Heart left ventricle (tissue), 16 donors: Measurements from ENCODE around the gene ACOT13. TPM values are rescaled to one million over a fixed set of nuclear protein-coding genes. Genes with fewer than 3 reads are reported as not detected.
A peak's percentile ranks its signal among the peaks of the same experiment; 100 is the strongest.
"Not testable (repeated sequence)": the region's sequence is repeated elsewhere in the genome, so short reads cannot be mapped to it uniquely, and the experiment has no call there.

Experiments
- ATAC-seq, 4 donors: fragments of 200-7000 bp; cut with Tn5 transposase; one replicate each; pipeline ENCODE4 v1.9.1; 2020 to 2022; ENCODE audit warnings: moderate library complexity in 4 of 4, mild to moderate bottlenecking in 3 of 4, moderate number of reproducible peaks in 1 of 4
- DNase-seq, 5 donors: peaks; one replicate each; pipeline ENCODE4 v3.0.0-alpha.2; 2020
- H3K27ac ChIP-seq, 12 donors: fragments of 200-600 bp; sonication (generic) in 4 of 12; one replicate each; pipeline versions ENCODE4 v1.5.0 to v1.8.0; 2016 to 2022; ENCODE audit warnings: mild to moderate bottlenecking in 2 of 12
- H3K27me3 ChIP-seq, 9 donors: fragments of 200-600 bp; sonication (generic) in 2 of 9; one replicate each; pipeline versions ENCODE4 v1.5.1 to v1.8.0; 2016 to 2022; ENCODE audit warnings: mild to moderate bottlenecking in 3 of 9
- H3K36me3 ChIP-seq, 9 donors: fragments of 200-600 bp; sonication (generic) in 2 of 9; one replicate each; pipeline versions ENCODE4 v1.5.0 to v1.8.0; 2018 to 2022; ENCODE audit warnings: mild to moderate bottlenecking in 2 of 9
- H3K4me1 ChIP-seq, 12 donors: fragments of 200-600 bp; sonication (generic) in 4 of 12; one replicate each; pipeline versions ENCODE4 v1.5.0 to v1.8.0; 2016 to 2022; ENCODE audit warnings: mild to moderate bottlenecking in 3 of 12
- H3K4me3 ChIP-seq, 12 donors: fragments of 200-600 bp; sonication (generic) in 4 of 12; one replicate each; pipeline versions ENCODE4 v1.5.0 to v1.8.0; 2017 to 2022; ENCODE audit warnings: mild to moderate bottlenecking in 9 of 12, moderate library complexity in 4 of 12
- H3K9me3 ChIP-seq, 12 donors: fragments of 200-600 bp; sonication (generic) in 4 of 12; one replicate each; pipeline versions ENCODE4 v1.5.0 to v1.8.0; 2016 to 2022; ENCODE audit warnings: mild to moderate bottlenecking in 1 of 12
- POLR2A ChIP-seq, 2 donors: fragments of 450-650 bp; IDR thresholded peaks; one replicate each; pipeline ENCODE4 v1.6.1; 2017; ENCODE audit warnings: antibody characterized with exemption in 2 of 2, mild to moderate bottlenecking in 2 of 2, moderate library complexity in 2 of 2
- WGBS, 4 donors: extraction: QIAGEN DNeasy Blood & Tissue Kit in 2 of 4; methylation state at CpG; one replicate each; pipeline versions ENCODE4 v1.1.5 to v1.1.7; 2013 to 2018; 5-methylcytosine and 5-hydroxymethylcytosine counted together
- intact Hi-C, 10 donors: fragments of 100-400 bp; cut with DNase I; formaldehyde crosslinking; loops; one replicate each; pipeline versions ENCODE4 v1.11.1 to v1.14.2; 2022
- polyA plus RNA-seq, 2 donors: library from polyadenylated mRNA; stranded (reverse); fragments of 200-250 nt; gene quantifications; one replicate each; pipeline ENCODE4 v1.2.3, GENCODE V29; 2013
- total RNA-seq, 9 donors: library from RNA; depleted of rRNA in 2 of 9; stranded (reverse); fragments of >200 nt in 2 of 9; fragmentation: NEBNext Ultra II Directional in 3 of 9; extraction: Animal tissue kit (Norgen Biotek cat#: 25700) in 3 of 9; gene quantifications; one replicate each; pipeline versions ENCODE4 v1.1.0 to v1.2.4, GENCODE V29; 2016 to 2023
- TF ChIP-seq, protein P1 (sequence below), 12 donors: fragments of 200-600 bp; sonication (generic) in 4 of 12; IDR thresholded peaks; one replicate each; pipeline versions ENCODE4 v1.5.0 to v1.8.0; 2018 to 2022; ENCODE audit warnings: antibody characterized with exemption in 12 of 12, mild to moderate bottlenecking in 5 of 12
- donor health status: ischemic (EF 13 %, LVEDD 7.1; RV severe dilation, severe dysfunction).
- donor health status: healthy with polysubstance abuse.
- donor health status: DM: no; HTN: yes; CAD: no.
- donor health status: DM: no; HTN: no; CAD: no.
- donor health status: ischemic (EF 25% LVEDD 6.9; RV normal size, moderate dysfunction).
- donor health status: ischemic (EF 25% LVEDD 5.7; RV mildly dilated, moderate dysfunction).
- donor health status: healthy.
- donor health status: DM: yes; HTN: yes; CAD: no.
- donor health status: ischemic (EF 35%, LVEDD 5.7; RV mildly dilated, moderate dysfunction).
- donor health status: nonischemic (EF 11% LVEDD 7.7; RV severe dilation, severe dysfunction).
- donor health status: DM: yes; HTN: yes; CAD: no.
- donor health status: PGD.
- donor health status: ischemic (EF 29% LVEDD 5.4; RV normal size, mild dysfunction).
- donor health status: nonischemic (EF 23%, LVEDD 6.1; RV moderate dilation, normal function).

ACOT13 gene
- total and polyA plus RNA-seq, 11 donors, result 21.6 to 160 (median 55.3) TPM

GRCh38 chr6:24659561-24659960 is 7.3 kb upstream of the ACOT13 start:
- Histone ChIP-seq H3K27ac (peak overlapping the region in 1 of 12 donors; percentile 50), H3K36me3 (peaks cover 0 to 69% (median 46%) of the 10 kb centered on the region in 9 donors), H3K9me3 (no peaks in the 10 kb centered on the region), H3K27me3 (no peaks in the 10 kb centered on the region), H3K4me1 (peaks cover 0 to 25% (median under 1%) of the 10 kb centered on the region in 12 donors), H3K4me3 (no peak overlapping the region)
- TF ChIP-seq, protein P1, sequence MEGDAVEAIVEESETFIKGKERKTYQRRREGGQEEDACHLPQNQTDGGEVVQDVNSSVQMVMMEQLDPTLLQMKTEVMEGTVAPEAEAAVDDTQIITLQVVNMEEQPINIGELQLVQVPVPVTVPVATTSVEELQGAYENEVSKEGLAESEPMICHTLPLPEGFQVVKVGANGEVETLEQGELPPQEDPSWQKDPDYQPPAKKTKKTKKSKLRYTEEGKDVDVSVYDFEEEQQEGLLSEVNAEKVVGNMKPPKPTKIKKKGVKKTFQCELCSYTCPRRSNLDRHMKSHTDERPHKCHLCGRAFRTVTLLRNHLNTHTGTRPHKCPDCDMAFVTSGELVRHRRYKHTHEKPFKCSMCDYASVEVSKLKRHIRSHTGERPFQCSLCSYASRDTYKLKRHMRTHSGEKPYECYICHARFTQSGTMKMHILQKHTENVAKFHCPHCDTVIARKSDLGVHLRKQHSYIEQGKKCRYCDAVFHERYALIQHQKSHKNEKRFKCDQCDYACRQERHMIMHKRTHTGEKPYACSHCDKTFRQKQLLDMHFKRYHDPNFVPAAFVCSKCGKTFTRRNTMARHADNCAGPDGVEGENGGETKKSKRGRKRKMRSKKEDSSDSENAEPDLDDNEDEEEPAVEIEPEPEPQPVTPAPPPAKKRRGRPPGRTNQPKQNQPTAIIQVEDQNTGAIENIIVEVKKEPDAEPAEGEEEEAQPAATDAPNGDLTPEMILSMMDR (IDR thresholded peaks at IDR 0.05), result no peak
- no peak for TF ChIP-seq POLR2A (IDR thresholded peaks at IDR 0.05)
- WGBS, 4 donors, result 70 to 88% (median 79%) methylated on average over 1 of the region's 1 CpG
- DNase-seq, result no peak
- ATAC-seq, result no peak
- intact Hi-C loops, result loop anchor here in 1 of 10 donors (10.0 kb wide), 1 partner anchor 75 kb away; no protein-coding TSS in a partner anchor

- H3K4me3 ChIP-seq, result no peak overlapping the region
- no peaks in the 10 kb centered on the region for H3K9me3 ChIP-seq
- H3K4me1 ChIP-seq, result peaks cover 0 to 29% (median 6%) of the 10 kb centered on the region in 12 donors
- TF ChIP-seq, protein P1 (IDR thresholded peaks at IDR 0.05), result no peak
- no peak for TF ChIP-seq POLR2A (IDR thresholded peaks at IDR 0.05)
- peaks cover 0 to 64% (median 40%) of the 10 kb centered on the region in 9 donors for H3K36me3 ChIP-seq
- intact Hi-C loops, result no loop called here
- WGBS, 4 donors, result 94 to 98% (median 97%) methylated on average over 2 of the region's 2 CpGs
- DNase-seq, result no peak
- H3K27me3 ChIP-seq, result no peaks in the 10 kb centered on the region
- no peak for ATAC-seq
- peak overlapping the region in 1 of 12 donors; percentile 50 for H3K27ac ChIP-seq
Measured at GRCh38 chr6:24660105-24660504, 6.8 kb upstream of the ACOT13 start.

GRCh38 chr6:24661759-24662158 is 5.1 kb upstream of the ACOT13 start:
- H3K9me3 ChIP-seq, intact Hi-C loops, H3K27ac ChIP-seq, H3K27me3 ChIP-seq, DNase-seq, H3K4me3 ChIP-seq, ATAC-seq: not testable (repeated sequence)
- WGBS, 4 donors, result 81 to 91% (median 88%) methylated on average over 5 of the region's 5 CpGs
- Histone ChIP-seq H3K36me3 (peaks cover 0 to 53% (median 34%) of the 10 kb centered on the region in 9 donors), H3K4me1 (peaks cover 0 to 36% (median 15%) of the 10 kb centered on the region in 12 donors)

GRCh38 chr6:24662236-24662635 is 4.6 kb upstream of the ACOT13 start:
- no peaks in the 10 kb centered on the region for H3K9me3 ChIP-seq
- no peak overlapping the region for H3K27ac ChIP-seq
- intact Hi-C loops, result no loop called here
- peaks cover 0 to 48% (median 31%) of the 10 kb centered on the region in 9 donors for H3K36me3 ChIP-seq
- H3K4me3 ChIP-seq, result no peak overlapping the region
- DNase-seq (no peak), ATAC-seq (no peak)
- no peak for TF ChIP-seq POLR2A (IDR thresholded peaks at IDR 0.05)
- TF ChIP-seq, protein P1 (IDR thresholded peaks at IDR 0.05), result no peak
- H3K4me1 ChIP-seq, result peaks cover 0 to 36% (median 15%) of the 10 kb centered on the region in 12 donors
- 94 to 97% (median 95%) methylated on average over 10 of the region's 10 CpGs for WGBS, 4 donors
- H3K27me3 ChIP-seq, result no peaks in the 10 kb centered on the region

DNA sequence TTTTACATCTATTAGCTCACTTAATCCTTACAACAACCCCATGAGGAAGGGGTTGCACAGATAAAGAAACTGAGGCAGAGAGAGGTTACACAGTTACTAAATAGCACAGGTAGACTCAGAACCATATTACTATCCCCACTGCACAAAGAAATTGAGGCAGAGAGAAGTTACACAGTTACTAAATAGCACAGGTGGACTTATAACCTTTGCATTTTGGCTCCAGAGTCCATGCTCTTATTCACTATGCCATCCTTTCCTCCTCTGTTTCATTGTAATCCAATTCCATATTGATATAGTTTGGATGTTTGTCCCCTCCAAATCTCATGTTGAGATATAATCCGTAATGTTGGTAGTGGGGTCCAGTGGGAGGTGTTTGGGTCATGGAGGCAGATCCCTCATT is 3.7 kb upstream of the ACOT13 start:
- peaks cover 0 to 44% (median 22%) of the 10 kb centered on the region in 12 donors for H3K4me1 ChIP-seq
- H3K27ac ChIP-seq, result no peak overlapping the region
- H3K9me3 ChIP-seq, result no peaks in the 10 kb centered on the region
- WGBS, 4 donors, result 85 to 100% (median 93%) methylated on average over 1 of the region's 1 CpG
- ATAC-seq, result no peak
- TF ChIP-seq POLR2A (IDR thresholded peaks at IDR 0.05), result no peak
- TF ChIP-seq, protein P1 (IDR thresholded peaks at IDR 0.05), result no peak
- H3K36me3 ChIP-seq, result peaks cover 0 to 42% (median 21%) of the 10 kb centered on the region in 9 donors
- DNase-seq, result no peak
- intact Hi-C loops, result no loop called here
- no peaks in the 10 kb centered on the region for H3K27me3 ChIP-seq
- no peak overlapping the region for H3K4me3 ChIP-seq
